ENCODE measurements around the gene GUSB. TPM values are rescaled to one million over a fixed set of nuclear protein-coding genes. Genes with fewer than 3 reads are reported as not detected.

The GUSB gene
- polyA plus RNA-seq, 1 experiment, result 67.8 TPM

DNA sequence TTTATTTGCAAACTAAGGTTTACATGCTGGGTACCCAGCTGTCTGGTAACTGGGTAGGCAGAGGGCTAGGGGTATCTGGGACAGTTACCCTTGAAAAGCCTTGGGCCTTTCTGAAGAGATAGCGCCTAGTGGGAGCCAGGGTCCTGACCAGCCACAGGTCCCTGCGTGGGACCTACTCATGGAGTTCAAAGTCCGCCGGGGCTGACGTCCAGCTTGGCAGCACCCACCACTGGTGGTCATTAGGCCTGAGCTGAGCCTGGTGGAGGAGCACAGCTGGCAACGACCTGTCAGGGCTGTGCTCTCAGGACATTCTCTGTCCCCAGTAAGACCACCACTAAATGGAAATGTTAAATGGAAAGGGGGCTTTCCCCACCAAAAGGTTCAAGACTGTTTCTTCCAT is 20.0 kb downstream of the GUSB start:
- Histone ChIP-seq H3K36me3 (ENCODE audit: control insufficient read depth, insufficient read depth, low read length) (no peaks in the 10 kb centered on the region), H3K4me3 (ENCODE audit: low read depth, low read length) (no peak overlapping the region), H3K27me3 (ENCODE audit: control insufficient read depth, insufficient read depth, low read length) (no peaks in the 10 kb centered on the region)
- no peak for DNase-seq (ENCODE audit: low read depth)
- ChIA-PET POLR2A (no interaction called here), CTCF (no interaction called here)
- TF ChIP-seq, protein P1, sequence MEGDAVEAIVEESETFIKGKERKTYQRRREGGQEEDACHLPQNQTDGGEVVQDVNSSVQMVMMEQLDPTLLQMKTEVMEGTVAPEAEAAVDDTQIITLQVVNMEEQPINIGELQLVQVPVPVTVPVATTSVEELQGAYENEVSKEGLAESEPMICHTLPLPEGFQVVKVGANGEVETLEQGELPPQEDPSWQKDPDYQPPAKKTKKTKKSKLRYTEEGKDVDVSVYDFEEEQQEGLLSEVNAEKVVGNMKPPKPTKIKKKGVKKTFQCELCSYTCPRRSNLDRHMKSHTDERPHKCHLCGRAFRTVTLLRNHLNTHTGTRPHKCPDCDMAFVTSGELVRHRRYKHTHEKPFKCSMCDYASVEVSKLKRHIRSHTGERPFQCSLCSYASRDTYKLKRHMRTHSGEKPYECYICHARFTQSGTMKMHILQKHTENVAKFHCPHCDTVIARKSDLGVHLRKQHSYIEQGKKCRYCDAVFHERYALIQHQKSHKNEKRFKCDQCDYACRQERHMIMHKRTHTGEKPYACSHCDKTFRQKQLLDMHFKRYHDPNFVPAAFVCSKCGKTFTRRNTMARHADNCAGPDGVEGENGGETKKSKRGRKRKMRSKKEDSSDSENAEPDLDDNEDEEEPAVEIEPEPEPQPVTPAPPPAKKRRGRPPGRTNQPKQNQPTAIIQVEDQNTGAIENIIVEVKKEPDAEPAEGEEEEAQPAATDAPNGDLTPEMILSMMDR (IDR thresholded peaks at IDR 0.05; ENCODE audit: insufficient read depth, low read depth, low read length), result no peak

DNA sequence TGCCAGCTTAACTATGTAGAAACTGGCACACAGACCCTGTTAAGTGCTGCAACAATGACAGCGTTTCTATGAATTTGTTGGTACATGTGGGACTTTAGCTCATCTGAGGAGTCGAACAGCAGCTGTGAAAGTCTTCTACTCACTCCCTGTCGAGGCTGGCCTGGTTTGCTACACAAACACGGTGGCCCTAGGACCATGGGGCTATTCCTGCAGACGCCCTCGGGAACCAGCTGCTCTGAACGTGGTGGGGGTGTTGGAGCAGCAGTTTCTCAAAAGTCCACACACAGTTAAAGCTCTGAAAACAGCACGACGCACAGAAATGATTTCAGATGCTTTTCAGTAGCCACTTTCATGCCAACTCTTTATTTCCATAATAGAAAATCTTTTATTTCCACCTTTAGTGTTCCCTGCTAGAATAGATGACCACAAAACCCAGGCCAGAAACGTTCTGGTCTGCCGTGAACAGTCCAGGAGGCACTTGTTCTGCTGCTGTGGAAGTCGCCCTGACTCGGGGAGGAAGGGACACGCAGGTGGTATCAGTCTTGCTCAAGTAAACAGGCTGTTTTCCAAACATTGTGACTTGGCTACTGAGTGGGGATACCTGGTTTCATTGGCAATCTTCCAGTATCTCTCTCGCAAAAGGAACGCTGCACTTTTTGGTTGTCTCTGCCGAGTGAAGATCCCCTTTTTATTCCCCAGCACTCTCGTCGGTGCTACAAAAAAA is 21.5 kb downstream of the GUSB start:
- TF ChIP-seq, protein P1 (IDR thresholded peaks at IDR 0.05; ENCODE audit: insufficient read depth, low read depth, low read length), result no peak
- CTCF ChIA-PET, result no interaction called here

DNA sequence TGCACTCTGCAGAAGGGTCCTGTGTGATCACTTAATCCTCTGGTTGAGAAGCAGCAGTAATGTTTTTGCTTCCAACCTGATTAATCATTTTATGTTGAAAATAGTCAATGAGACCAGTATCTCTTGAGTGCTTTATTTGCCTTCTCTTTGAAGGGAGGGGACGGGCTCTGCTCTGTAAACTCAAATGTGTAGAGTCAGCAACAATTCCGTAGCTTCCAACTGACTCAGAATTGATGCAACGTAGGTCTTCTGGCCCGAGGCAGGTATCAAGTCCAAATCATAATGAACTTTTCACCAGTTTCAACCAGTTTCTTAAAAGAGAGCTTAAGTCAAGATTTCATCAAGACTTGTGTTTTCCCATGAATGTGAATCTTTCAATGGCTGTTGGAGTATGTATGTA is 26.3 kb downstream of the GUSB start:
- Histone ChIP-seq H3K4me3 (ENCODE audit: low read depth, low read length) (no peak overlapping the region), H3K36me3 (ENCODE audit: control insufficient read depth, insufficient read depth, low read length) (peaks cover 3% of the 10 kb centered on the region; the same call in 1 of the 2 replicates), H3K27me3 (ENCODE audit: control insufficient read depth, insufficient read depth, low read length) (no peaks in the 10 kb centered on the region)
- POLR2A ChIA-PET, result no interaction called here
- no peak for DNase-seq (ENCODE audit: low read depth)
- CTCF ChIA-PET, result no interaction called here
- TF ChIP-seq, protein P1 (IDR thresholded peaks at IDR 0.05; ENCODE audit: insufficient read depth, low read depth, low read length), result no peak

More for the DNA sequence above, 21.5 kb downstream of the GUSB start:
- Histone ChIP-seq H3K4me3 (ENCODE audit: low read depth, low read length) (no peak overlapping the region), H3K36me3 (ENCODE audit: control insufficient read depth, insufficient read depth, low read length) (0 out of 2 replicates have a peak, but pooled peaks cover under 1% of the 10 kb centered on the region), H3K27me3 (ENCODE audit: control insufficient read depth, insufficient read depth, low read length) (no peaks in the 10 kb centered on the region)
- POLR2A ChIA-PET, result no interaction called here
- no peak for DNase-seq (ENCODE audit: low read depth)

DNA sequence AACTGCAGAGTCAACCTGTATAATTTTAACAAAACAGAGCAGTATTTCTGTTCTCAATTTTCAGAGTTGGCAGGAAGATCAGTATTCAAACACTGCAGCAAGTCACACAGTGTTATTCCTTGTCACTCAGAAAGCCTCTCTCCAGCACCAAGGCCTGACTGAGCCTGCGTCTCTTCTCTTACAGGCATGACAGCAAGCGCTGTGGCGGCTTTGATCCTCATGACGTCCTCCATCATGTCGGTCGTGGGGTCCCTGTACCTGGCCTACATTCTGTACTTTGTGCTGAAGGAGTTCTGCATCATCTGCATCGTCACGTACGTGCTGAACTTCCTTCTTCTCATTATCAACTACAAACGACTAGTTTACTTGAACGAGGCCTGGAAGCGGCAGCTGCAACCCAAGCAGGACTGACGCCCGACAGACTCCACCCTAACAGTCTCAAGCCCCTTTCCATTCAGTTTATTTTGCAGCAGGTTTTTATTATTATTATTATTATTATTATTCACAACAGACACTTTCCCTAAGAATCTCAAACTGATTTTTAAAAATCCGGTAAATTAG is 28.0 kb downstream of the GUSB start:
- DNase-seq (ENCODE audit: low read depth), result no peak
- no peak overlapping the region for H3K4me3 ChIP-seq (ENCODE audit: low read depth, low read length)
- POLR2A ChIA-PET, result no interaction called here
- CTCF ChIA-PET, result interaction anchor here (0.6 kb wide), 1 partner anchor 1624 kb away, joined by 5 read pairs; no protein-coding TSS in a partner anchor
- TF ChIP-seq, protein P1 (IDR thresholded peaks at IDR 0.05; ENCODE audit: insufficient read depth, low read depth, low read length), result no peak
- peaks cover 3% of the 10 kb centered on the region; the same call in 1 of the 2 replicates for H3K36me3 ChIP-seq (ENCODE audit: control insufficient read depth, insufficient read depth, low read length)
- H3K27me3 ChIP-seq (ENCODE audit: control insufficient read depth, insufficient read depth, low read length), result no peaks in the 10 kb centered on the region

DNA sequence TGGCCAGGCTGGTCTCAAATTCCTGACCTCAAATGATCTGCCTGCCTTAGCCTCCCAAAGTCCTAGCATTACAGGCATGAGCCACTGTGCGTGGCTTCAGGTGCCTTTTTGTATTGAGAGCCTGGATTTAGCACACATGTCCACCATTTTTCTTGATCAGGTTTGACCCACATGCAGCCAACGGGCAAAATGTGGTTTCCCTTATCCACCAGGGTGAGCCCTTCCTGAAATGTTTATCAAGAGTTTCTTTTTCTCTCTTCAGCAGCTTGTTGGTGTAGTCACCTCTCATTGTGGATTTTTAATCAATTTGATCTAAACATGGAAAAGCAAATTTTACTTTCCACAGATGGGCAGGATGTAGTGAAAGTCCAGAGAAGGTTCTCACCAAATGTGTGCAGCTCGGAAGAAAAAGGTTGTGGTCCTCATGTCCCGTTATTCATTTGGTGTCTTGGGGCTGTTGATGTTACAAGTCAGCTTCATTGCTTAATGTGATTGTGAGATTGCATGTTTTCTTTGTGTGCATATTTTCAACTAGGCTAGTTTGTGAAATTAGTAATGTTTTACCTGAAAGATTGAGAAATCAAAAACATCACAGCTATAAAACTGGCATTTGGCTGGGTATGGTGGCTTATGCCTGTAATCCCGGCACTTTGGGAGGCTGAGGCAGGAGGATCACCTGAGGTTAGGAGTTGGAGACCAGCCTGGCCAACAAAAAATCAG is 28.9 kb downstream of the GUSB start:
- ChIA-PET POLR2A (interaction anchor here (0.6 kb wide), 1 partner anchor 95 kb away, joined by 10 read pairs; no protein-coding TSS in a partner anchor), CTCF (interaction anchor here (0.6 kb wide), 1 partner anchor 1623 kb away, joined by 5 read pairs; no protein-coding TSS in a partner anchor)
- TF ChIP-seq, protein P1 (IDR thresholded peaks at IDR 0.05; ENCODE audit: insufficient read depth, low read depth, low read length), result no peak

More for the DNA sequence above, 28.9 kb downstream of the GUSB start:
- Histone ChIP-seq H3K36me3 (ENCODE audit: control insufficient read depth, insufficient read depth, low read length) (peaks cover 3% of the 10 kb centered on the region; the same call in 1 of the 2 replicates), H3K27me3 (ENCODE audit: control insufficient read depth, insufficient read depth, low read length) (no peaks in the 10 kb centered on the region), H3K4me3 (ENCODE audit: low read depth, low read length) (no peak overlapping the region)
- DNase-seq (ENCODE audit: low read depth), result no peak
